ENCODE measurements around the gene HIF3A. TPM values are rescaled to one million over a fixed set of nuclear protein-coding genes. Genes with fewer than 3 reads are reported as not detected.

Gene HIF3A
- total and polyA plus RNA-seq, 2 of the 8 experiments (the other 6 are each of a cell fraction or from before 2014, with no cell fraction given), result 38.6 to 38.8 TPM

DNA sequence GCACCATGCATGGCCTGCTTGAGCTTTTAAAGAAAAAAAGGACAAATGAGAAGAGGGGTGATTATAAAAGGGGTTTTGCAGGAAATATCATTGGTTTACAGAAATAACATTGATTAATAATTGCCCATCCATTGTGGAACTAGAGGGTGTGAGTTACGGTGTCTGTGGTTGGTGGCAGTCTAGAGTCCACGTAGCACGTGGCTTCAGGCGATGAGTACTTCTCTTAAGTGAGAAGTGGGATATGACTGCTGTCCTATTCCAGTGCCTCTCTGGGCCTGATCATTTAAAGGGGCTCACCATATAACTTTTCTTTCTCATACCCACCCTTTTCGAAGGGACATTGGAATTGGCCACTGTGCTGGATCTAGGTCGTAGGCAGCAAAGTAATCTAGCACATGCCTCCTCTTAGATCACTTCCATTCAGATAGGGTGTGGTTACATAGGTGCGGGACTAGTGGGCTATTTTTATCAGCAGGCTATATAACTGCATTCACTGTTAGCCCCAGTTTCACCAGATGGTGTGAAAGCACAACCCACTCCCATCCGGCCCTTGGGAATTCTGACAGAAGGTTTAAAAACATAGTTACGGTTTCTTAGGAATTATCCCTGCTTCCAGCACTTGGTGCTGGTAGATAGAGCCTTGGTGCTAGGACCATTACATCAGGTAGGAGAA lies 69.9 kb downstream of the HIF3A start (continued):
- TF ChIP-seq, protein P1, sequence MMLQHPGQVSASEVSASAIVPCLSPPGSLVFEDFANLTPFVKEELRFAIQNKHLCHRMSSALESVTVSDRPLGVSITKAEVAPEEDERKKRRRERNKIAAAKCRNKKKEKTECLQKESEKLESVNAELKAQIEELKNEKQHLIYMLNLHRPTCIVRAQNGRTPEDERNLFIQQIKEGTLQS (IDR thresholded peaks at IDR 0.05; ENCODE audit: insufficient read depth, low read depth, low read length), result no peak
- TF ChIP-seq SAP30 (IDR thresholded peaks at IDR 0.05; ENCODE audit: insufficient read depth, insufficient replicate concordance, low read length) (no peak), KDM1A (IDR thresholded peaks at IDR 0.05; ENCODE audit: borderline replicate concordance, low read length) (no peak), RAD21 (IDR thresholded peaks at IDR 0.05 in 1 of 2, conservative IDR thresholded peaks at IDR 0.05 in 1 of 2; ENCODE audit: low read depth in 2 of 2, low read length in 2 of 2) (no peak), SIX5 (IDR thresholded peaks at IDR 0.05; ENCODE audit: low read depth, low read length) (no peak), HDAC2 (IDR thresholded peaks at IDR 0.05; ENCODE audit: borderline replicate concordance in 1 of 2, low read depth in 2 of 2, low read length in 2 of 2) (no peak)

All from H1 (cell line).